C4-2B (cell line): ENCODE results near the gene GAK.

Source experiments
- ZFX ChIP-seq: fragments of 450-650 bp; IDR thresholded peaks from 2 replicates; pipeline ENCODE4 v1.6.1; 2017
- TF ChIP-seq, protein P1 (sequence below): fragments of 450-650 bp; conservative IDR thresholded peaks from 2 replicates; pipeline ENCODE4 v1.5.1; 2017; ENCODE audit warnings: mild to moderate bottlenecking

DNA sequence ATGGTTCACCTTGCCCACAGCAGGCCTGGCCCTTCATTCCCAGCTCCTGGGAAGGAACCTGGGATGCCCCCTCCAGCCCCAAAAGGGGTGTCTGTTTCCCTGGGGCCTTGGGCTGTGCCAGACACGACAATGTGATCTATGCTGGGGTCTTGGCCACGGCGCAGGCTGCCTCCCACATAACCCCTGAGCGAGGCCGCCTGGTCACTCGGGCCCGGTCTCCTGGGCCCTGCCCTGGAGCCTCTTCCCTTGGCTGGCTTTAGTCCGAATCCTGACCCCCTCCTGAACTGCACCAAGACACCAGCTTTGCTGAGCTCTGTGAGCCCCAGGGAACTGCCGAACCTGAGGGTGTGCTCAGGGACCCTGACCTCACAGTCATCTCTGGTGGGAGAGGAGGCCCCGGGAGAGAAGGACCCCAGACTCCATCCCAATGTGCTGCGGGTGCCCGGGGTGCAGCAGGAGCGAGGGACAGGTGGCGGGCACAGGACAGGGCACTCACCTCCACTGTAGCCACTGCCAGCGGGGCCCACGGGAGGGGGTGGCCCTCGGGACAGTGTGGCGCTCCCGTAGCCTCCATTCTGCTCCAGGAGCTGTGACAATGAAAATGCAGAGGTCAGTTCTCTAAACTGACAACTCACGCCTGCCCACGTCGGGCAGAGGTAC lies 42.0 kb downstream of the GAK start:
- TF ChIP-seq, protein P1, sequence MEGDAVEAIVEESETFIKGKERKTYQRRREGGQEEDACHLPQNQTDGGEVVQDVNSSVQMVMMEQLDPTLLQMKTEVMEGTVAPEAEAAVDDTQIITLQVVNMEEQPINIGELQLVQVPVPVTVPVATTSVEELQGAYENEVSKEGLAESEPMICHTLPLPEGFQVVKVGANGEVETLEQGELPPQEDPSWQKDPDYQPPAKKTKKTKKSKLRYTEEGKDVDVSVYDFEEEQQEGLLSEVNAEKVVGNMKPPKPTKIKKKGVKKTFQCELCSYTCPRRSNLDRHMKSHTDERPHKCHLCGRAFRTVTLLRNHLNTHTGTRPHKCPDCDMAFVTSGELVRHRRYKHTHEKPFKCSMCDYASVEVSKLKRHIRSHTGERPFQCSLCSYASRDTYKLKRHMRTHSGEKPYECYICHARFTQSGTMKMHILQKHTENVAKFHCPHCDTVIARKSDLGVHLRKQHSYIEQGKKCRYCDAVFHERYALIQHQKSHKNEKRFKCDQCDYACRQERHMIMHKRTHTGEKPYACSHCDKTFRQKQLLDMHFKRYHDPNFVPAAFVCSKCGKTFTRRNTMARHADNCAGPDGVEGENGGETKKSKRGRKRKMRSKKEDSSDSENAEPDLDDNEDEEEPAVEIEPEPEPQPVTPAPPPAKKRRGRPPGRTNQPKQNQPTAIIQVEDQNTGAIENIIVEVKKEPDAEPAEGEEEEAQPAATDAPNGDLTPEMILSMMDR: no peak
- TF ChIP-seq ZFX: no peak
